ENCODE results near the gene EXOC3L1. TPM values are rescaled to one million over a fixed set of nuclear protein-coding genes. Genes with fewer than 3 reads are reported as not detected.

Gene EXOC3L1
- total RNA-seq, 1 donor from 2014 or later = 15.6 TPM

- DNase-seq = no peak
- Histone ChIP-seq H3K27me3 (ENCODE audit: low read depth) (no peaks in the 10 kb centered on the region), H3K4me3 (no peak overlapping the region), H3K27ac (no peak overlapping the region), H3K9me3 (no peaks in the 10 kb centered on the region), H3K36me3 (peaks cover 7% of the 10 kb centered on the region), H3K4me1 (peaks cover 66% of the 10 kb centered on the region)
- no peak for ATAC-seq
- intact Hi-C loops (cut with DNase I) = no loop called here
- no peak for TF ChIP-seq CTCF (IDR thresholded peaks at IDR 0.05)
Measured at GRCh38 chr16:67176662-67177061, 13.3 kb downstream of the EXOC3L1 start.

- peaks cover 81% of the 10 kb centered on the region for H3K4me1 ChIP-seq
- H3K36me3 ChIP-seq = peaks cover 7% of the 10 kb centered on the region
- H3K27ac ChIP-seq = peak overlapping the region; percentile 87
- ATAC-seq (no peak), DNase-seq (no peak)
- H3K4me3 ChIP-seq = peak overlapping the region; percentile 59
- intact Hi-C loops (cut with DNase I) = no loop called here
- no peaks in the 10 kb centered on the region for H3K9me3 ChIP-seq
- H3K27me3 ChIP-seq (ENCODE audit: low read depth) = no peaks in the 10 kb centered on the region
- TF ChIP-seq CTCF (IDR thresholded peaks at IDR 0.05) = no peak
Measured at GRCh38 chr16:67174706-67175231, 15.2 kb downstream of the EXOC3L1 start.

- intact Hi-C loops (cut with DNase I) = no loop called here
- TF ChIP-seq CTCF (IDR thresholded peaks at IDR 0.05) = peak; percentile 44
- Histone ChIP-seq H3K27ac (peak overlapping the region; percentile 87), H3K36me3 (peaks cover 7% of the 10 kb centered on the region), H3K4me1 (peaks cover 86% of the 10 kb centered on the region), H3K27me3 (ENCODE audit: low read depth) (no peaks in the 10 kb centered on the region), H3K9me3 (no peaks in the 10 kb centered on the region), H3K4me3 (peak overlapping the region; percentile 59)
- ATAC-seq (peak; percentile 79 to 83), DNase-seq (peak; percentile 93)
Measured at GRCh38 chr16:67173808-67174705, 15.9 kb downstream of the EXOC3L1 start.

- Histone ChIP-seq H3K4me3 (peak overlapping the region; percentile 59), H3K27ac (peak overlapping the region; percentile 87), H3K9me3 (no peaks in the 10 kb centered on the region), H3K27me3 (ENCODE audit: low read depth) (no peaks in the 10 kb centered on the region), H3K4me1 (peaks cover 82% of the 10 kb centered on the region), H3K36me3 (peaks cover 7% of the 10 kb centered on the region)
- DNase-seq = no peak
- TF ChIP-seq CTCF (IDR thresholded peaks at IDR 0.05) = no peak
- no peak for ATAC-seq
- intact Hi-C loops (cut with DNase I) = no loop called here
Measured at GRCh38 chr16:67173323-67173722, 16.6 kb downstream of the EXOC3L1 start.

GRCh38 chr16:67170949-67171649, 18.8 kb downstream of the EXOC3L1 start:
- no peak for DNase-seq
- Histone ChIP-seq H3K4me1 (peaks cover 60% of the 10 kb centered on the region), H3K4me3 (peak overlapping the region; percentile 62), H3K27me3 (ENCODE audit: low read depth) (peaks cover 4% of the 10 kb centered on the region), H3K36me3 (peaks cover 14% of the 10 kb centered on the region), H3K9me3 (no peaks in the 10 kb centered on the region), H3K27ac (peak overlapping the region; percentile 91)
- intact Hi-C loops (cut with DNase I) = no loop called here
- no peak for TF ChIP-seq CTCF (IDR thresholded peaks at IDR 0.05)
- peak; percentile 3 to 5 for ATAC-seq
